Activated CD4-positive, CD25-positive, alpha-beta regulatory T cell treated with anti-CD3 and anti-CD28 coated beads, Interleukin-2, amount 50 U/mL, for 72 hours (primary cell): ENCODE data around the gene CELSR1.
"Not testable (repeated sequence)": the region's sequence is repeated elsewhere in the genome, so short reads cannot be mapped to it uniquely, and the experiment has no call there.

ENCODE experiments used
- DNase-seq: peaks from one replicate; pipeline ENCODE4 v3.0.0; 2021

The CELSR1 gene

GRCh38 chr22:46531581-46532175, 5.7 kb downstream of the CELSR1 start:
- no peak for DNase-seq

- no peak for DNase-seq
Observed at GRCh38 chr22:46528121-46528610, 9.3 kb downstream of the CELSR1 start.

GRCh38 chr22:46526244-46526839, 11.1 kb downstream of the CELSR1 start:
- DNase-seq: no peak

- DNase-seq: no peak
Observed at GRCh38 chr22:46525389-46526243, 11.8 kb downstream of the CELSR1 start.

GRCh38 chr22:46524203-46524740, 13.1 kb downstream of the CELSR1 start:
- DNase-seq: no peak

- no peak for DNase-seq
Observed at GRCh38 chr22:46522797-46523196, 14.6 kb downstream of the CELSR1 start.

- DNase-seq: no peak
Observed at GRCh38 chr22:46521994-46522393, 15.4 kb downstream of the CELSR1 start.

GRCh38 chr22:46520880-46521279, 16.5 kb downstream of the CELSR1 start:
- DNase-seq: no peak

GRCh38 chr22:46519377-46519776, 18.0 kb downstream of the CELSR1 start:
- DNase-seq: no peak

GRCh38 chr22:46518542-46519325, 18.7 kb downstream of the CELSR1 start:
- no peak for DNase-seq

- no peak for DNase-seq
Observed at GRCh38 chr22:46518038-46518437, 19.4 kb downstream of the CELSR1 start.

- no peak for DNase-seq
Observed at GRCh38 chr22:46517255-46517761, 20.1 kb downstream of the CELSR1 start.

GRCh38 chr22:46516638-46517037, 20.8 kb downstream of the CELSR1 start:
- DNase-seq: no peak

GRCh38 chr22:46516112-46516487, 21.3 kb downstream of the CELSR1 start:
- not testable (repeated sequence) for DNase-seq

GRCh38 chr22:46515208-46516111, 22.0 kb downstream of the CELSR1 start:
- DNase-seq: no peak

GRCh38 chr22:46514592-46515207, 22.7 kb downstream of the CELSR1 start:
- no peak for DNase-seq

GRCh38 chr22:46513908-46514550, 23.4 kb downstream of the CELSR1 start:
- no peak for DNase-seq

GRCh38 chr22:46512683-46513082, 24.7 kb downstream of the CELSR1 start:
- DNase-seq: no peak

GRCh38 chr22:46512039-46512370, 25.4 kb downstream of the CELSR1 start:
- no peak for DNase-seq
